GM18519 (cell line): ENCODE measurements around the gene RFPL3.
"Not testable (repeated sequence)": the region's sequence is repeated elsewhere in the genome, so short reads cannot be mapped to it uniquely, and the experiment has no call there.

Experiments used
- ATAC-seq: cut with Tn5 transposase; IDR thresholded peaks from one replicate; pipeline ENCODE4 v1.9.1; 2021; ENCODE audit warnings: mild to moderate bottlenecking, moderate library complexity; ENCODE audit not compliant: unreplicated experiment, low FRiP score

RFPL3 gene

DNA sequence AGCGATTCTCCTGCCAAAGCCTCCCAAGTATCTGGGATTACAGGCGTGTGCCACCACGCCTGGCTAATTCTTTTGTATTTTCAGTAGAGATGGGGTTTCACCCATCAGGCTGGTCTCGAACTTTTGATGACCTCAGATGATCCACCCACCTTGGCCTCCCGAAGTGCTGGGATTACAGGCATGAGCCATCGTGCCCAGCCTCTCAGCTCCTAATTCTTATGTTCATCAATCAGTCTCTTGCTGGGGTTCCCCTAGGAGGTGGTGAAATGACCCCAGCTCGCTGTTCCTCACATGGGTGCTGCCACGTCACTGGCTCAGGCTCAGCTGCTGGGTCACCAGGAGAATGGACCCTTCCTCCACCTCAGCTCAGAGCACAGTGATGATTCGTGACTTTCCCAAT, at the start of gene RFPL3:
TSS of gene RFPL3 (plus strand) at position 301 of the 400 bp plus-strand sequence. CDS start 205 bp downstream, outside the sequence.
- ATAC-seq = not testable (repeated sequence)

- ATAC-seq = no peak
Observed at GRCh38 chr22:32308191-32308590, 49.5 kb upstream of the RFPL3 start.

- ATAC-seq = no peak
Observed at GRCh38 chr22:32308934-32309333, 48.7 kb upstream of the RFPL3 start.

DNA sequence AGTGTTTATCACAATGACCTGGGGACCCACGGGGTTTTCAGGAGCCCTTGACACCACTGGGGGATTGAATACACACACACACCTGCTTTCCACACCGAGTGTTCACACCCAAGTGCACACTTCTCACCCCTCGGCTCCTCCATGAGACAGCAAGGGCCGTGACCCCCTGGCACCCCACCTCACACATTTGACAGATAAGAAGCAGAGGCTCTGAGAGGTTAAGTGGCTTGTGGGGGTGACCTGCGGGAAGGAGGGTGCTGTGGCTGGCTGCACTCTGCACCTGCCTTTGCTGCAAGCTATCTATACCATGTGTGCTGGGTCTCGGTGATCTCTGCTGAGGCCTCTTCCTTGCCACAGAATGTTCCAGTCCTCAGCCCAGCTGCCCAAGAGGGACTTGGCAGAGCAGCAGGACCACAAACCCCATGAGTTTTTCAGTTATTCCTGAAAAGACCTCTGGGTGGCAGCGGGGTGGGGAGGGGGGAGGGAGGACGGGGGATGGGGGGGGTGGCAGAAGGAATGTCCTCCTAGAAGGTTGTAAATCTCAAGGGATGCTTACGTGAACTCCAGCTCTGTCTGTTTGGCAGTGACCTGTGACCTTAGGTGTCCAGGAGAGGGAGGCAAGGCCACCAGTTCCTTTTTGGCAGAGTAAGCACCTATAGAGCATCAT, 47.9 kb upstream of the RFPL3 start:
- no peak for ATAC-seq

- ATAC-seq = no peak
Observed at GRCh38 chr22:32310777-32311176, 46.9 kb upstream of the RFPL3 start.

GRCh38 chr22:32311551-32312071, 46.1 kb upstream of the RFPL3 start:
- ATAC-seq = no peak

DNA sequence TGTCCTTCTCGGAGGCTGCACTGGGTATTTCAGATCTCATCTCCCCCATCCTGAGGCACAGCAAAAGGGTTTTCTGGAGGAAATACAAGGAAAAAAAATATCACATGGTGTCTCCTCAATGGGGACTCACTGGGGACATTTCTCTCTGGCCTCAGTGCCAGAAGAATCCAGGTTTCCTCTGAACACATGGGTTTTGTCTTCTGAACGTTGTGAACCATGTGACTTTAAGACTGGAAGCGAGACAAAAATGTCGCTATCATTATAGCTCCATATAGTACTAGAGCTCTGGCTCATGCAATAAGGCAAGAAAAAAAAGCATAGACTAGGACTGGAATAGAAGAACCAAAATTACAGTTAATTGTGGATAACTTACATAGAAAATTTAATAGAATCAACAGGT, 44.9 kb upstream of the RFPL3 start:
- ATAC-seq = no peak

DNA sequence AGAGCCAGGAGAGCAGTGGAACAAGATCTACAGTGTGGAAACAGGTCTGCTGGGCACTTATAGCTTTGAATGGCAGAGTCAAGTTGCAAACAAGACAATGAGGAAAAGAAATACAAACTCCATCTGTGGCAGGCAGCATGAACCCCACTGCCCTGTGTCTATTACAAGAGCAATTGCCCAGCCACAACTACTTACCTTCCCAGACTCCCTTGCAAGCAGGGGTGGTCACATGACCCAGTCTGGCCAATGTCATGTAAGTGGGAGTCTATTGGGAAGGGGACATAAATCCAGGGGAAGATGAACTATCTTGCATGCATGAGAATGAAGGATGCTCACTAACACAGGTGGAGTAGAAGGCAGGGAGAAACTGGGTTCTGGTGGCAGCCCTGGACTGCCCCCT, 44.1 kb upstream of the RFPL3 start:
- ATAC-seq = no peak

DNA sequence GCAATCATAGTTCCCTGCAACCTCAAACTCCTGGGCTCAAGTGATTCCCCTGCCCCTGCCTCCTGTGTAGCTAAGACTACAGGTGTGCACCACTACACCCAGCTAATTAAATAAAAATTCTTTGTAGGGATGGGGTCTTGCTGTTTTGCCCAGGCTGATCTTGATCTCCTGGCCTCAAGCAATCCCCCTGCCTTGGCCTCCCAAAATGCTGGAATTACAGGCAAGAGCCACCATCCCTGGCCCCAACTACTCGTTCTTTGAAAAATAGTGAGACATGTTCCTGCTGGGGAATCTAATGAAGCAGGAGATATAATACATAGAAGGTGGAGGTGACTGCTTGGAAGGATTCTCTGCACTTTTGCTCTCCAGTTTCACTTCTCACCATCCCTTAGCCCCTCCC, 40.1 kb upstream of the RFPL3 start:
- no peak for ATAC-seq

GRCh38 chr22:32318361-32318760, 39.3 kb upstream of the RFPL3 start:
- ATAC-seq = no peak

- no peak for ATAC-seq
Observed at GRCh38 chr22:32319861-32320406, 37.7 kb upstream of the RFPL3 start.

DNA sequence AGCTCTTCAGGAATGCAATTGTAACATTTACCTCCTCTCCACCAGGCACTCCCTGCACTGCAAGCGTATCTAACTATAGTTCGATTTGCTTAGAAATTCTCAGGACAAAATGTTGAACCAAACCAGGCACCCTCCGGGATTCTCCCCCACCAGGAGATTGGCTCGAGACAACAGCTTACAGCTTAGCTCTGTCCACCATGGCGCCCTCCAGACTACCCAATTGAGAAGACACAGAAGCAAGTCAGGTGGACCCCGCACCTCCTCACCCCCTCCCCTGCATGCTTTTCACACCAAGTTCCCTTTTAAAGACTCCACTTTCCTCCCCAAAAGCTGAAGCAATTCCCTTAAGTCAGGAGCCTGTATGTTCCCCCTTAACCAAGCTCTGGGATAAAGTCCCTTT, 34.7 kb upstream of the RFPL3 start:
- ATAC-seq = no peak

- no peak for ATAC-seq
Observed at GRCh38 chr22:32323513-32324164, 34.0 kb upstream of the RFPL3 start.

GRCh38 chr22:32324505-32325415, 32.9 kb upstream of the RFPL3 start:
- no peak for ATAC-seq

DNA sequence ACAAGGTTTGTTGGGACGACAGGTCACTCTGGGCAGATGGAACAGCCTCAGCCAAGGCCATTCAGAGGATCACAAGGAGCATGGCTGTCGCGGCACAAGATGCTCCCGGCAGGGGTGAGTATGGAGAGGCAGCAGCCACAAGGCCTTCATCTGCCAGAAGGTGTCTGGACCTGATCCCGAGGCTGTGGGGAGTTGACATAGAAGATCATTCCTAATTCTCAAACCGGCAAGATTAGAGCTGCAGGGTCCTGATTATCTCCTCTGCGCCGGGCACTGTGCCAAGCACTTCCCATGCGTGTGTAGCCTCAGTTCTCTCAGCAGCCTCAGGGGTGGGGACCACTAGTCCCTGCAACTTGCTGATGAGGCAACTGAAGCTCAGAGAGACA, 32.3 kb upstream of the RFPL3 start:
- ATAC-seq = no peak

GRCh38 chr22:32325811-32326237, 31.8 kb upstream of the RFPL3 start:
- ATAC-seq = no peak

DNA sequence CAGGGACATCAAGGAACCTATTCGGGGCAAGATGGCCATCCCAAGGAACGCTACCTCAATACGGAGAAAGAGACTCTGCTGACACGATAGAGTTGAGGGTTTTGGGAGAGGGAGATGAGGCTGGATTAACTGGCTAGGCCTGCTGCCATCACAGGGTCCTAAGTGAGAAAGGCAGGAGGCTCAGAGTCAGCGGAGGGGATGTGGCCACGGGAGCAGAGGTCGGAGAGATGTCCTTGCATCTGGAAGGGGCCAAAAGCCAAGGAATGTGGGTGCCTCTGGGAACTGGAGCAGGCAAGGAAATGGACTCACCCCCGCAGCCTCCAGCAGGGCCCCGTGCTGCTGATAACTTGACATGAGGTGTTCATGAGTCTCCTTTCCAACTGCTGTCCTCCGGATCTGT, 31.0 kb upstream of the RFPL3 start:
- ATAC-seq = no peak

DNA sequence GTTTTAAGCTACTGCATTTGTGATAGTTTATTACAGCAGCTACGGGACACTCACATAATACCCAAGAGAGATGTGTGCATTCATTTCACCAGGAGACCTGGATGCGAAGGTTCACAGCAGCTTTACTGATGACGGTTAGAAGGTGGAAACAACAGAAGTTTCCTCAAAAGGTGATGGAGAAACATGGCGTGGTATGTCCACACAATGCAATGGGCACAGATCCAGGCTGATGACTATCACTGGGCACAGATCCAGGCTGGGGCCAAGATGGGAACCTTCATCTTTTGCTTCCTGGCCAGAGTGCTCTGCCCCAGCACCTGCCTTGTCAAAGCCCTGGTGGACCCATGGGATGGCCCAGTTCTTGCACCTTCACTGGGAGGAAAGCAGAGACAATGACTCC, 30.6 kb upstream of the RFPL3 start:
- no peak for ATAC-seq

GRCh38 chr22:32327596-32328171, 30.0 kb upstream of the RFPL3 start:
- ATAC-seq = no peak
